PC-3 (cell line): ENCODE data around the gene WNT5A. TPM values are rescaled to one million over a fixed set of nuclear protein-coding genes. Genes with fewer than 3 reads are reported as not detected.

Source experiments
- ATAC-seq: fragments of 200-7000 bp; cut with Tn5 transposase; 2 replicates; pipeline ENCODE4 v1.9.1; 2020; ENCODE audit warnings: mild to moderate bottlenecking, moderate library complexity
- BruUV-seq: library from RNA; stranded (reverse); fragments of 400-500 nt; replicated peaks from 2 replicates; lab custom pipeline; 2021; lab: Mats Ljungman, UMichigan
- CTCF ChIA-PET: fragments of 300-600 bp; sonication (Branson Sonifier 250); formaldehyde crosslinking; loops from one replicate; lab custom pipeline; 2022; ENCODE audit warnings: antibody characterized with exemption; lab: Charles Lee
- POLR2A ChIA-PET: fragments of 300-600 bp; sonication (Branson Sonifier 250); formaldehyde crosslinking; loops from one replicate; lab custom pipeline; 2022; ENCODE audit warnings: antibody characterized with exemption; ENCODE audit not compliant: unreplicated experiment; lab: Charles Lee
- DNase-seq: peaks from one replicate; pipeline ENCODE4 v3.0.0-alpha.2; 2015
- H2AFZ ChIP-seq: fragments of 300-600 bp; sonication (generic); 2 replicates; pipeline ENCODE4 v1.6.0; 2016; ENCODE audit warnings: antibody characterized with exemption, low read length
- H3F3A ChIP-seq: fragments of 300-600 bp; sonication (generic); one replicate; pipeline ENCODE4 v1.6.0; 2017; ENCODE audit warnings: antibody characterized with exemption, low read length, control low read depth, mild to moderate bottlenecking; ENCODE audit not compliant: unreplicated experiment
- H3K27ac ChIP-seq: fragments of 300-600 bp; sonication (generic); 2 replicates; pipeline ENCODE4 v1.5.1; 2016; ENCODE audit warnings: mild to moderate bottlenecking, low read length
- H3K27me3 ChIP-seq: fragments of 300-600 bp; sonication (generic); 2 replicates; pipeline ENCODE4 v1.6.1; 2016; ENCODE audit warnings: low read length, mixed read lengths
- H3K36me3 ChIP-seq: fragments of 300-600 bp; sonication (generic); 2 replicates; pipeline ENCODE4 v1.6.1; 2016; ENCODE audit warnings: low read depth, mixed run types, low read length, mixed read lengths
- H3K4me1 ChIP-seq: fragments of 300-600 bp; sonication (generic); 2 replicates; pipeline ENCODE4 v1.5.1; 2016; ENCODE audit warnings: low read length; ENCODE audit not compliant: insufficient read depth
- H3K4me2 ChIP-seq: fragments of 300-600 bp; sonication (generic); 2 replicates; pipeline ENCODE4 v1.6.0; 2016; ENCODE audit warnings: low read length
- H3K4me3 ChIP-seq: fragments of 300-600 bp; sonication (generic); 2 replicates; pipeline ENCODE4 v1.5.1; 2016; ENCODE audit warnings: mild to moderate bottlenecking, low read length, mixed read lengths
- H3K79me2 ChIP-seq: fragments of 300-600 bp; sonication (generic); 2 replicates; pipeline ENCODE4 v1.6.1; 2017; ENCODE audit warnings: low read length, mixed read lengths
- H3K9ac ChIP-seq: fragments of 300-600 bp; sonication (generic); 2 replicates; pipeline ENCODE4 v1.6.0; 2016; ENCODE audit warnings: mild to moderate bottlenecking, low read length
- H3K9me2 ChIP-seq: fragments of 300-600 bp; sonication (generic); replicated peaks from 2 replicates; pipeline ENCODE4 v1.6.1; 2016; ENCODE audit warnings: mixed run types, low read length, mixed read lengths
- H3K9me3 ChIP-seq: fragments of 300-600 bp; sonication (generic); 2 replicates; pipeline ENCODE4 v1.6.1; 2016; ENCODE audit warnings: low read length, mixed read lengths
- H4K20me1 ChIP-seq: fragments of 300-600 bp; sonication (generic); 2 replicates; pipeline ENCODE4 v1.6.1; 2016; ENCODE audit warnings: low read length, mixed read lengths
- CTCF ChIP-seq: fragments of 300-600 bp; sonication (generic); conservative IDR thresholded peaks from 2 replicates; pipeline ENCODE4 v1.5.1; 2017; ENCODE audit warnings: antibody characterized with exemption, low read depth, mild to moderate bottlenecking, low read length
- EZH2 ChIP-seq: fragments of 300-600 bp; sonication (generic); IDR thresholded peaks from one replicate; pipeline ENCODE4 v1.6.1; 2017; ENCODE audit warnings: antibody characterized with exemption, mild to moderate bottlenecking, low read length; ENCODE audit not compliant: unreplicated experiment
- EZH2phosphoT487 ChIP-seq: fragments of 300-600 bp; sonication (generic); IDR thresholded peaks from 2 replicates; pipeline ENCODE4 v1.6.1; 2018; ENCODE audit warnings: mild to moderate bottlenecking, antibody characterized with exemption, low read length, borderline replicate concordance
- intact Hi-C: fragments of 100-400 bp; cut with micrococcal nuclease; formaldehyde crosslinking; loops from 2 replicates; pipeline ENCODE4 v1.9.0; 2023
- total RNA-seq: library from RNA; depleted of rRNA; stranded (reverse); fragments of >200 nt; gene quantifications from 2 replicates; pipeline ENCODE4 v1.2.3, GENCODE V29; 2014

WNT5A gene
- total RNA-seq, 1 experiment from 2014 or later, result 21.8 TPM

- Histone ChIP-seq H4K20me1 (no peaks in the 10 kb centered on the region), H3K4me1 (peaks cover 59% of the 10 kb centered on the region), H3K79me2 (no peaks in the 10 kb centered on the region), H3K27ac (no peak overlapping the region), H3K9me3 (no peaks in the 10 kb centered on the region), H3K9ac (no peak overlapping the region), H3K9me2 (no peaks in the 10 kb centered on the region), H3F3A (no peaks in the 10 kb centered on the region), H3K27me3 (no peaks in the 10 kb centered on the region), H3K4me3 (no peak overlapping the region), H3K4me2 (no peak overlapping the region), H2AFZ (no peak overlapping the region), H3K36me3 (no peaks in the 10 kb centered on the region)
- ChIA-PET POLR2A (no interaction called here), CTCF (no interaction called here)
- no peak for TF ChIP-seq CTCF
- TF ChIP-seq EZH2, result no peak
- TF ChIP-seq EZH2phosphoT487, result no peak
- no peak for DNase-seq
- ATAC-seq, result no peak
- intact Hi-C loops, result loop anchor here (10.0 kb wide), 1 partner anchor 373 kb away; no protein-coding TSS in a partner anchor
- BruUV-seq, result no TSS peak
Measured at GRCh38 chr3:55521738-55522421, 34.8 kb upstream of the WNT5A start.

GRCh38 chr3:55521064-55521737 lies 34.1 kb upstream of the WNT5A start:
- DNase-seq (no peak), ATAC-seq (no peak)
- Histone ChIP-seq H3K9ac (no peak overlapping the region), H2AFZ (no peak overlapping the region), H3K4me3 (no peak overlapping the region), H3K79me2 (no peaks in the 10 kb centered on the region), H3K9me3 (no peaks in the 10 kb centered on the region), H4K20me1 (no peaks in the 10 kb centered on the region), H3K4me2 (no peak overlapping the region), H3K9me2 (no peaks in the 10 kb centered on the region), H3K4me1 (peaks cover 52% of the 10 kb centered on the region), H3K27me3 (no peaks in the 10 kb centered on the region), H3K36me3 (no peaks in the 10 kb centered on the region), H3F3A (no peaks in the 10 kb centered on the region), H3K27ac (no peak overlapping the region)
- intact Hi-C loops, result loop anchor here (10.0 kb wide), 1 partner anchor 374 kb away; no protein-coding TSS in a partner anchor
- CTCF ChIA-PET, result no interaction called here
- TF ChIP-seq EZH2, result no peak
- TF ChIP-seq EZH2phosphoT487, result no peak
- no peak for TF ChIP-seq CTCF
- no TSS peak for BruUV-seq
- POLR2A ChIA-PET, result no interaction called here
